HG03103 (cell line): Measurements from ENCODE around the gene MED8.

Experiments
- ATAC-seq: cut with Tn5 transposase; IDR thresholded peaks from one replicate; pipeline ENCODE4 v1.9.1; 2021; ENCODE audit warnings: low read depth; ENCODE audit not compliant: unreplicated experiment

The MED8 gene

DNA sequence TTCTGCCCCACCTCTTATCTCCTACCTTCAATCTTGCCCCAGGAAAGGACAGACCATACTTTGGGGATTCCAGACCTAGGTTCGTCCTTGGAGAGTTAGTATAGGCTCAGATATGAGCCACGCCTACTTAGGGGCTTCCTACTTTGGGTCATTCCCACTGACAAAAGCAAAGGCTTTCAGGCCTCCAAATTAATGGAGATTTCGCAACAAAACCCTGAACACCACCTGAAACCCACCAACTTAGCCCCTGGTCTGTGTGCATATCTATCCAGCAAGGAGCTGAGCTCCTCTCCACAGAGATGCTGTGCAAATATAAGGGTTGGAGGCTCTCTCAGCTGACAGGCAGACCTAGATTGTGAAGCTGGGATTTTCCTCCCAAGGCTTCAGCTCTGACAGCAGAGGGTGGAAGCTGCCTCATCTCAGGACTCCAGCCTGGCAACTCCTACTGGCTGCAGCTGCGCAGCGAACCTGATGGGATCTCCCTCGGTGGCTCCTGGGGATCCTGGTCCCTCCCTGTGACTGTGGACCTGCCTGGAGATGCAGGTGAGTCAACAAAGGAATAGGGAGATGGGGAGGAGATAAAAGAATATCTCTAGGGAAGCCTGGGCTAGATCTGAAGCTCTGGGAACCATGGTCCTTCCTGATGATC, 49.9 kb downstream of the MED8 start:
- ATAC-seq = no peak

DNA sequence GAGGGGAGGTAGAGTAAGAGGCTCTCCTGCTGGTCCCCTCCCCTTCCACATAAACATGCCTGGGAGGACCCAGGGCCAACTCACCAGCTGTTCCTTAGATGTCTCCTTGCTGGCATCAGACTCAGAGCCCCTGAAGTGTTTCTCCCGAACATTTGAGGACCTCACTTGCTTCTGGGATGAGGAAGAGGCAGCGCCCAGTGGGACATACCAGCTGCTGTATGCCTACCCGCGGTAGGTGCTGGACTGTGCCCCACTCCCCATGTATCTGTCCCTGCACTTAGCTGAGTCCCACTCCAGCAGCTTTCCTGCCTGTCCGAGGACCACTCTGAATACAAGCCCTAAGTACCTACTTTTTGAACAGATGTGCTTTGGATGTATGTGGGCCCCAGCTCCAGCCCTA, 51.6 kb downstream of the MED8 start:
- no peak for ATAC-seq

GRCh38 chr1:43337588-43337987, 52.0 kb downstream of the MED8 start, which contains the start of gene MPL:
TSS of gene MPL (plus strand) at chr1:43337818. CDS start at chr1:43337849, 31 bp downstream.
- no peak for ATAC-seq

DNA sequence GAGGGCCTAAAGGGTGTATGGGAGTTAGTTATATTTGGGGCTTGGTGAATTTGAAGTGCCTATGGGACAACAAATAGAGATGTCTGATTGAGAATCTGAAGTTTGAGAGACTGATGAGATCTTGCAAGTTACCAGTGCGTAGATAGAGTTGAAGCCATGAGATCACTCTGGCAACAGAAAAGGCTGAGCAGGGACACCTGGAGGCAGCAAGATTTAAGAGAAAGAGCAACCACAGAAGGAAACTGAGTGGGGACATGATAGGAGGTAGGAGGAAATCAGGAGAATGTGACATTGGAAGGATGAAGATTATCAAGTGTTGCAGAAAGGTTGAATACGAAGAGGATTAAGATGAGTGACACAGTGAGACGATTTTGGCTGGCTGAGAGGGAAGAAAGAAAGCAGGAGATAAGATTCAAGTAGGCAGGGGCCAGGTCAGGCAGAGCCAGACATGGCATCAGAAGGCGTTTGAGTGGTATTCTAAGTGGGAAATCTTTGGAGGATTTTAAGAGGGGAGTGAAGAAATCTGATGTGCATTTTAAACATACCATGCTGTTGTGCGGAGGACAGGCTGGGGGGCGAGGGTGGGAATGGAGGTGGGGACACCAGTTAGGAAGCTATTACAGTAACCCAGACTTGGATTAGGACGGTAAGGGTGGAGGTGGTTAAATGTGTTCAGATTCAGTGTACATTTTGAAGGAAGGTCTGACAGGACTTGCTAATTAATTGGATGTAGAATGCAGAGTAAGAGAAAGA, 55.0 kb downstream of the MED8 start:
- no peak for ATAC-seq
